A549 treated with AZD2906 at 1 μM for 4 hours (cell line): Measurements from ENCODE around the gene DDX51. TPM values are rescaled to one million over a fixed set of nuclear protein-coding genes. Genes with fewer than 3 reads are reported as not detected.

Experiments used
- total RNA-seq: library from RNA; stranded (reverse); fragments of 200-300 nt; extraction: Qiagen RNA extraction; gene quantifications from 5 replicates; pipeline ENCODE4 v1.2.3, GENCODE V29; 2022

Gene DDX51, protein sequence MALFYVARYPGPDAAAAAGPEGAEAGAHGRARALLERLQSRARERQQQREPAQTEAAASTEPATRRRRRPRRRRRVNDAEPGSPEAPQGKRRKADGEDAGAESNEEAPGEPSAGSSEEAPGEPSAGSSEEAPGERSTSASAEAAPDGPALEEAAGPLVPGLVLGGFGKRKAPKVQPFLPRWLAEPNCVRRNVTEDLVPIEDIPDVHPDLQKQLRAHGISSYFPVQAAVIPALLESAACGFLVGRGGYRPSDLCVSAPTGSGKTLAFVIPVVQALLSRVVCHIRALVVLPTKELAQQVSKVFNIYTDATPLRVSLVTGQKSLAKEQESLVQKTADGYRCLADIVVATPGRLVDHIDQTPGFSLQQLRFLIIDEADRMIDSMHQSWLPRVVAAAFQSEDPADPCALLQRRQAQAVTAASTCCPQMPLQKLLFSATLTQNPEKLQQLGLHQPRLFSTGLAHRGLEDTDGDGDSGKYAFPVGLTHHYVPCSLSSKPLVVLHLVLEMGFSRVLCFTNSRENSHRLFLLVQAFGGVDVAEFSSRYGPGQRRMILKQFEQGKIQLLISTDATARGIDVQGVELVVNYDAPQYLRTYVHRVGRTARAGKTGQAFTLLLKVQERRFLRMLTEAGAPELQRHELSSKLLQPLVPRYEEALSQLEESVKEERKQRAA
- total RNA-seq, result 18.5 to 27.9 TPM (median 26.5 TPM) in 5 replicates

DNA sequence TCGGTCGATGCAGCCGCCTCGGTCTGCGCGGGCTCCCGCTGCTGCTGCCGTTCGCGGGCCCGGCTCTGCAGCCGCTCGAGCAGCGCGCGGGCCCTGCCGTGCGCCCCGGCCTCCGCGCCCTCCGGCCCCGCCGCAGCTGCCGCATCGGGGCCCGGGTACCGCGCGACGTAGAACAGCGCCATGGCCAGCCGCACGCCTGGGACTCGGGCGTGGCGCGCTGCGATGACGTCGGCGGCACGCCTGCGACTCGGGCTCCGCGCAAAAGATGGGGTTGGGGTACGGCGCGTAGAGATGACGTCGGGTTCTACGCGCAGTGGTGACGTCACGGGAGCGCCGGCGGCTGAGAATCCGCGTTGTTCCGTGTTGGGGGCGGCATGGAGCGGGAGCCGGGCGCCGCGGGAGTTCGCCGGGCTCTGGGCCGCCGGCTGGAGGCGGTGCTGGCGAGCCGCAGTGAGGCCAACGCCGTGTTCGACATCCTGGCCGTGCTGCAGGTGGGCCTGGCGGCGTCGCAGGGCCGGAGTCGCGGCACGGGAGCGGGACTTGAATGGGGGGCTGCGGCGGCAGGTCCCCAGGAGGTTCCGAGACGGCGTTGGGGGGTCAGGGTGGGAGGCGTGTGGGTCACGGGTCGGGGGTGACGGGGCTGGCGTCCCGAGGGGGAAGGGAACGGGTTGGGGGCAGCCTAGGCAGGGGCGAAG, at the start of gene DDX51, which contains the start of gene NOC4L:
TSS of gene DDX51 (minus strand) at position 205 of the 695 bp plus-strand sequence. CDS start at position 182, 23 bp downstream.
TSS of gene NOC4L (plus strand) at position 343 of the 695 bp plus-strand sequence. CDS start at position 375, 32 bp downstream.

Other genes with a start within 250 kb of the DDX51 start
- 20.4 to 31.7 TPM (median 27.0 TPM) in 5 replicates for gene ULK1, start 249.7 kb downstream of the DDX51 start, total RNA-seq
- gene PUS1, start 215.0 kb downstream of the DDX51 start, total RNA-seq, result 48.3 to 84.3 TPM (median 75.2 TPM) in 5 replicates
- gene EP400, start 194.4 kb downstream of the DDX51 start, total RNA-seq, result 22.3 to 25.3 TPM (median 23.2 TPM) in 5 replicates
- gene NOC4L, start 138 bp upstream of the DDX51 start, total RNA-seq, result 39.1 to 63.6 TPM (median 58.2 TPM) in 5 replicates
- gene GALNT9, start 185.3 kb upstream of the DDX51 start, total RNA-seq, result 2.8 to 5.5 TPM (median 4.2 TPM) in 5 replicates